Brain microvascular endothelial cell (primary cell): ENCODE measurements around the gene PGAP3.

Experiments
- DNase-seq: peaks from one replicate; pipeline ENCODE4 v3.0.0-alpha.2; 2020
- H3K27ac ChIP-seq: fragments of 250-450 bp; sonication (Bioruptor Pico); 2 replicates; pipeline ENCODE4 v1.5.1; 2020; ENCODE audit warnings: mild to moderate bottlenecking, moderate library complexity
- H3K27me3 ChIP-seq: fragments of 250-450 bp; sonication (Bioruptor Pico); replicated peaks from 2 replicates; pipeline ENCODE4 v1.5.1; 2020; ENCODE audit warnings: mild to moderate bottlenecking
- H3K36me3 ChIP-seq: fragments of 250-450 bp; sonication (Bioruptor Pico); replicated peaks from 2 replicates; pipeline ENCODE4 v1.5.1; 2020; ENCODE audit warnings: mild to moderate bottlenecking
- H3K4me3 ChIP-seq: 2 replicates; pipeline ENCODE4 v1.5.1; 2011; ENCODE audit warnings: low read depth, mild to moderate bottlenecking, control low read depth, low read length, moderate library complexity
- in situ Hi-C: cut with HindIII; loops from 2 replicates; pipeline ENCODE4 v1.10.0; 2017; ENCODE audit warnings: low sequenced_read_pairs, low pct_ligation_motif_present
- TF ChIP-seq, protein P1 (sequence below): IDR thresholded peaks from 2 replicates; pipeline ENCODE4 v1.5.1; 2011; ENCODE audit warnings: low read depth, mild to moderate bottlenecking, moderate library complexity, low read length, control low read depth, inconsistent platforms; ENCODE audit errors: missing control alignments

Gene PGAP3

DNA sequence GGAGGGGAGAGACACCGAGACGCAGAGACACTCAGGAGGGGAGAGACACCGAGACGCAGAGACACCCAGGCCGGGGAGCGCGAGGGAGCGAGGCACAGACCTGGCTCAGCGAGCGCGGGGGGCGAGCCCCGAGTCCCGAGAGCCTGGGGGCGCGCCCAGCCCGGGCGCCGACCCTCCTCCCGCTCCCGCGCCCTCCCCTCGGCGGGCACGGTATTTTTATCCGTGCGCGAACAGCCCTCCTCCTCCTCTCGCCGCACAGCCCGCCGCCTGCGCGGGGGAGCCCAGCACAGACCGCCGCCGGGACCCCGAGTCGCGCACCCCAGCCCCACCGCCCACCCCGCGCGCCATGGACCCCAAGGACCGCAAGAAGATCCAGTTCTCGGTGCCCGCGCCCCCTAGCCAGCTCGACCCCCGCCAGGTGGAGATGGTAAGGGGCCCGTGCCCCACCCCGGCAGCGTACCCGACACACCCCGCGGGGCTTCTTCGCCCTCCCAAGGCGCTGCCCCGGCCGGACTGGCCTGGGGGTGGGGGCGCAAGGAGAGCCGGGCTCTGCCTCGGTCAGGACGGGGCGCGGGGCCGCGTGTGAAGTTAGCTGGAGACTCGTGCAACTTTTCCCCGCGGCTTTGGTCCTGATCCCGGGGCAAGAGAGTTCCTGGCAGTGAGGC lies 60.7 kb downstream of the PGAP3 start:
- no peaks in the 10 kb centered on the region for H3K36me3 ChIP-seq
- no peak overlapping the region for H3K4me3 ChIP-seq
- DNase-seq, result no peak
- TF ChIP-seq, protein P1, sequence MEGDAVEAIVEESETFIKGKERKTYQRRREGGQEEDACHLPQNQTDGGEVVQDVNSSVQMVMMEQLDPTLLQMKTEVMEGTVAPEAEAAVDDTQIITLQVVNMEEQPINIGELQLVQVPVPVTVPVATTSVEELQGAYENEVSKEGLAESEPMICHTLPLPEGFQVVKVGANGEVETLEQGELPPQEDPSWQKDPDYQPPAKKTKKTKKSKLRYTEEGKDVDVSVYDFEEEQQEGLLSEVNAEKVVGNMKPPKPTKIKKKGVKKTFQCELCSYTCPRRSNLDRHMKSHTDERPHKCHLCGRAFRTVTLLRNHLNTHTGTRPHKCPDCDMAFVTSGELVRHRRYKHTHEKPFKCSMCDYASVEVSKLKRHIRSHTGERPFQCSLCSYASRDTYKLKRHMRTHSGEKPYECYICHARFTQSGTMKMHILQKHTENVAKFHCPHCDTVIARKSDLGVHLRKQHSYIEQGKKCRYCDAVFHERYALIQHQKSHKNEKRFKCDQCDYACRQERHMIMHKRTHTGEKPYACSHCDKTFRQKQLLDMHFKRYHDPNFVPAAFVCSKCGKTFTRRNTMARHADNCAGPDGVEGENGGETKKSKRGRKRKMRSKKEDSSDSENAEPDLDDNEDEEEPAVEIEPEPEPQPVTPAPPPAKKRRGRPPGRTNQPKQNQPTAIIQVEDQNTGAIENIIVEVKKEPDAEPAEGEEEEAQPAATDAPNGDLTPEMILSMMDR, result no peak
- in situ Hi-C loops, result no loop called here
- peaks cover 66% of the 10 kb centered on the region for H3K27me3 ChIP-seq
- no peak overlapping the region for H3K27ac ChIP-seq

DNA sequence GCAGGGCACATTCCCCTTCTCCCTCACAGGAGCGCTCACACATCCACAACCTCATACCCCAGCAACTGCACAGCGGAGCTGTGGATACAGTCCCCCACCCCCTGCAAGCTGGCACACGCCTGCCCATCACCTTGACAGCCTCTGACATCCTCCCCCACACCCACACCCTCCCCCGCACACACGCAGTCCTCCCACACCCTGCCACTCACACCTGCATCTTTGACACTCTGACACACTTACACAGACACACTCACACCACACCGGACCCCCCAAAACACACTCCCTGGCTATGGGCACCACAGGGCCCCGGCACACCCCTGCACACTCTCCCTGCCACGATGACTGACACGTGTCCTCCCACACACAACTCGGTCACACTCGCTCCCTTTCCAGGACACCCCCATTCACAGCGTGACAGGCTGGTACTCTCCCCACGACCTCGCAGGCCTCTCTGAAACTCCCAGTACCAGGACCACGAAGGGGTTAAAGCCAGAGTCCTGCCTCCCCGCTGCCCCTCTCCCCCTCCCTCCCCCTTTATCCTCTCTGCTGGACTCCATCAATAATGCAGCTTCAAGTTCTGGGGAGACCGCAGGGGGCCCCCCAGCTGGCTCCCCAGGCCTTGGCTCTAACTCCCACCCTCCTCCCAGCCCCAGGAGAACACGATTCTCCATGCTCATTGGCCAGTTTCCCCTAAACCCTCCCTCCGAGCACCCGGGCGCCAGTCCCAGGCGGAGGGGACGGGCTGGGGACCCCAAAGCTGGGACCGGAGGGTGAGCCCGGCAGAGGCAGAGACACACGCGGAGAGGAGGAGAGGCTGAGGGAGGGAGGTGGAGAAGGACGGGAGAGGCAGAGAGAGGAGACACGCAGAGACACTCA lies 61.4 kb downstream of the PGAP3 start, which contains the start of gene PPP1R1B:
TSS of gene PPP1R1B (plus strand) at position 782 of the 876 bp plus-strand sequence. CDS start 441 bp downstream, outside the sequence.
- DNase-seq, result no peak
- Histone ChIP-seq H3K36me3 (no peaks in the 10 kb centered on the region), H3K4me3 (no peak within 1 kb of the TSS), H3K27ac (no peak within 1 kb of the TSS), H3K27me3 (peaks cover 58% of the 10 kb centered on the region)
- TF ChIP-seq, protein P1, result no peak
- in situ Hi-C loops, result no loop called here

DNA sequence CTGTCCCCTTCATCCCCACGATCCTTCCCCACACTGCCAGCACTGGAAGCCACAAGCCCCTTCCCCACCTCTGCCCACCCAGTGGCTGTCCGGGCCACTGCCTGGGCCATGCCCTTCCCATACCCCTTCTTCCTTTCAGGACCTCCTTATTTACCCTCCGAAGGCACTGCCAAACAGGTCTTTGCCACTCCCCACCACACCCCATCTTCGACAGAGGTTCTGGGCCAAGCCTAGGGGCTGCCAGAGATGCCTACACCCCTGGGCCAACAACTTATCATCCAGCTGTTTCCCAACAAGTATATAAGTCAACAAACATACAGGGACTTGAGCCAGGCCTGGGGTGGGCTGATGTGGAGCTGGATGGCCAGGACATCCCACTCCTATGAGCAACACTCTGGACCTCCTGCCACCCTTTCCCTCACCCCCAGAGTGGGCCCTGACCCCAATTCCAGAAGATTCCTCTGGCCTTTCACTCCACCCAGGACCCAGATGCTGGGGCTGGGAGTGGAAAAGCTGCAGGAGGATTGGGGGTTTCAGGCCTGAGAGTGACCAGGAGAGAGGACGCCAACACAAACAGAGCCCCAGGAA lies 62.6 kb downstream of the PGAP3 start:
- Histone ChIP-seq H3K4me3 (no peak overlapping the region), H3K27ac (no peak overlapping the region), H3K36me3 (no peaks in the 10 kb centered on the region), H3K27me3 (peaks cover 49% of the 10 kb centered on the region)
- TF ChIP-seq, protein P1, result no peak
- no peak for DNase-seq
- in situ Hi-C loops, result no loop called here

DNA sequence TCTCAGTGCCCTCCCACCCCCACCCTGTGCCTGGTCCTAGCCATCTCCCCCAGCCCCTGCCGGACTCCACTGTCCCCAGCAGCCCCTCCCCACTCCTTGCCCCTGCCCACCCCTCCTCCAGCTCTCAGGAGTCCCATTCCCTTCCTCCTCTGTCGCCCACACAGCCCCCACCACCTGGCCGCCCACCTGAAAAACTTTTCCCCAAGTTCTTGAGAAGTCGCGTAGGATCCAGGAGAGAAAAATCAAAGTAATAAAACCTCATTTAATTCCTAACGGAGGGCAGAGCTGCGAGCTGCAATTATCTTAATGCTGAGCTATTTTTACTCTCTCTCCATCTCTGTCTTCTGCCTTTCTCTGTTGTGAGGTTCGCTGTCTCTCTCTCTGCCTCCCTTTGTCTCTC lies 63.5 kb downstream of the PGAP3 start:
- peaks cover 44% of the 10 kb centered on the region for H3K27me3 ChIP-seq
- no peak overlapping the region for H3K27ac ChIP-seq
- H3K36me3 ChIP-seq, result no peaks in the 10 kb centered on the region
- no peak overlapping the region for H3K4me3 ChIP-seq
- DNase-seq, result no peak
- in situ Hi-C loops, result no loop called here
- TF ChIP-seq, protein P1, result no peak

DNA sequence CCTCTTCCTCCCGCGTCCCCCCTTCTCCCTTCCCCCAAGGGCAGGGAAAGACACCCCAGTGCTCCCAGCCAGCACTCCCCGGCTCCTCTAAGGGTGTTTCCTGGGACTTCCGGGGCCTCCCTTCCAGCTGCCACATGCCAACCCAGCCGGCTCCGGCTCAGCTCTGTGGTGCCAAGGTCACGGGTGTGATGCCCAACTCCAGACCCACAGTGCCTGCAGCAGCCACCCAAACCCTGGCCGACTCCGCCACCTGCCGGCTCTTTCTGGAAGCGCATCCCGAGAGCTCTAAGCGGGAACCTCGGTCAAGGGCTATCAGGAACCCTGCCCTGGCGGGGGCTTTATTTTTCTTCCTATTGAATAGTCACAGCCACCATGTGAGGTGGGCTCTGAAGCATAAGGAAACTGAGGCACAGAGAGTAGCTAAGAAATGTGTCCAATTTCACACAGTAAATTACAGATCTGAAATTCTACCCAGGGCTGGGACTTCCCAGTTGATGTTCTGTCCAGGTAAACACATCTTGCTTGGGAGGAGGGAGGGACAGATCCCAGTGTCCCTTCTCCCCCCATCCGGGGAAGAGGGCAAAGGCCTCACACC lies 64.4 kb downstream of the PGAP3 start:
- Histone ChIP-seq H3K27me3 (peaks cover 43% of the 10 kb centered on the region), H3K27ac (no peak overlapping the region), H3K4me3 (no peak overlapping the region), H3K36me3 (no peaks in the 10 kb centered on the region)
- TF ChIP-seq, protein P1, result peak; percentile 95
- in situ Hi-C loops, result no loop called here
- peak; percentile 52 for DNase-seq
